ENCODE results near the gene PKN3.

DNA sequence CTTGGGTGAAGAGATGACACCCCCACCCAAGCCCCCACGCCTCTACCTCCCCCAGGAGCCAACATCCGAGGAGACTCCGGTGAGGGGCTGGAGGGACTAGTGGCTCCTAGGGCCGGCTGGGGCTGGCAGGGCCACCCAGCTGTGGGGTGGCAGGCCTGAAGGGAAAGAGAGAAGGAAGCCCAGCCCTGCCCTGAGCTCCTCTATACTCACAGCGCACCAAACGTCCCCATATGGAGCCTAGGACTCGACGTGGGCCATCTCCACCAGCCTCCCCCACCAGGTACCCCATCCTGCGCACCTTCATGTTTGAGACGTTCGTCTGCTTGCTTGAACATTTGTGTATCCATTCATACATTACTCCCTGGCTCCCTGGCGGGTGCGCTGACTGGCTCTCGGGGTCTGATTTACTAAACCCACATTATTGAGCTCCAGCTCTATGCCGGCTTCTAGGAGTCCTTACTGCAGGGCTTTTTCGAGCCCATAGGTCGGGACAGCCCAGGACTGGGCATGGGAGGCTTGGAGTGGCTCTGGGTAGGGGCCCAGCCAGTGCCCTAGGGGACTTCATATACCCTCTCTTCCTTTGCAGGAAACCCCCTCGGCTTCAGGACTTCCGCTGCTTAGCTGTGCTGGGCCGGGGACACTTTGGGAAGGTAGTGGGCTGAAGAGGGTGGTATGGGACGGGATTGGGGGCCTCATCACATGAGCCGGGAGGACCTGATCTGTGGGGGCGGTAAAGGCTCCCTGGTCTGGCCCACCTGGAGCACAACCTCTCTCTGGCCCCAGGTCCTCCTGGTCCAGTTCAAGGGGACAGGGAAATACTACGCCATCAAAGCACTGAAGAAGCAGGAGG lies 12.5 kb downstream of the PKN3 start:
- TF ChIP-seq GATA3 (IDR thresholded peaks at IDR 0.05; ENCODE audit: low read depth, low read length) (no peak), GATA2 (IDR thresholded peaks at IDR 0.05; ENCODE audit: low read depth, low read length) (no peak)

Data from SH-SY5Y (cell line).